Panc1 (cell line): ENCODE results near the gene GPR107. TPM values are rescaled to one million over a fixed set of nuclear protein-coding genes. Genes with fewer than 3 reads are reported as not detected.

Source experiments
- ATAC-seq: fragments of 200-7000 bp; cut with Tn5 transposase; 2 replicates; pipeline ENCODE4 v1.9.1; 2020; ENCODE audit warnings: mild to moderate bottlenecking, moderate library complexity
- BruUV-seq: library from RNA; stranded (reverse); fragments of 400-500 nt; replicated peaks from 2 replicates; lab custom pipeline; 2021; lab: Mats Ljungman, UMichigan
- CTCF ChIA-PET: fragments of 300-600 bp; sonication (Branson Sonifier 250); formaldehyde crosslinking; loops from one replicate; lab custom pipeline; 2022; ENCODE audit warnings: antibody characterized with exemption; lab: Charles Lee
- POLR2A ChIA-PET: fragments of 300-600 bp; sonication (Branson Sonifier 250); formaldehyde crosslinking; loops from one replicate; lab custom pipeline; 2022; ENCODE audit warnings: antibody characterized with exemption; lab: Charles Lee
- DNase-seq: peaks from one replicate; pipeline ENCODE4 v3.0.0-alpha.2; 2010; ENCODE audit warnings: low read depth, low spot score
- H3K27ac ChIP-seq: 2 replicates; pipeline ENCODE4 v1.5.1; 2011; ENCODE audit warnings: mild to moderate bottlenecking, low read length, inconsistent platforms
- H3K27me3 ChIP-seq: fragments of 200-500 bp; sonication (Bioruptor generic); 2 replicates; pipeline ENCODE4 v1.6.0; 2014; ENCODE audit warnings: low read length, inconsistent platforms; ENCODE audit not compliant: control insufficient read depth, insufficient read depth
- H3K36me3 ChIP-seq: fragments of 200-500 bp; sonication (Bioruptor generic); 2 replicates; pipeline ENCODE4 v1.5.1; 2014; ENCODE audit warnings: inconsistent platforms, mild to moderate bottlenecking, low read length, moderate library complexity; ENCODE audit not compliant: control insufficient read depth, insufficient read depth
- H3K4me1 ChIP-seq: 2 replicates; pipeline ENCODE4 v1.5.1; 2011; ENCODE audit warnings: inconsistent platforms, mild to moderate bottlenecking, low read length, moderate library complexity; ENCODE audit not compliant: control insufficient read depth, insufficient read depth
- H3K4me3 ChIP-seq, 2 experiments: 2 replicates each; pipeline ENCODE4 v1.5.1; 2011 to 2012; ENCODE audit warnings: low read depth in 2 of 2, low read length in 2 of 2, mild to moderate bottlenecking in 2 of 2, inconsistent platforms in 1 of 2, moderate library complexity in 1 of 2
- H3K9me3 ChIP-seq: fragments of 200-500 bp; sonication (Bioruptor generic); 2 replicates; pipeline ENCODE4 v1.5.1; 2014; ENCODE audit warnings: low read depth, mild to moderate bottlenecking, inconsistent platforms, low read length, moderate library complexity; ENCODE audit not compliant: control insufficient read depth, insufficient read depth
- POLR2AphosphoS5 ChIP-seq: IDR thresholded peaks from 2 replicates; pipeline ENCODE4 v1.6.1; 2012; ENCODE audit warnings: mild to moderate bottlenecking, low read depth, low read length, moderate library complexity
- SIN3A ChIP-seq: IDR thresholded peaks from 2 replicates; pipeline ENCODE4 v1.6.1; 2012; ENCODE audit warnings: low read depth, mild to moderate bottlenecking, low read length, moderate library complexity, borderline replicate concordance; ENCODE audit not compliant: insufficient read depth
- TCF7L2 ChIP-seq: IDR thresholded peaks from 2 replicates; pipeline ENCODE4 v1.6.1; 2011; ENCODE audit warnings: mild to moderate bottlenecking, low read depth, low read length, inconsistent platforms
- in situ Hi-C: cut with HindIII; loops from 2 replicates; pipeline ENCODE4 v1.10.0; 2016; ENCODE audit warnings: low sequenced_read_pairs, low pct_unique_long_range_greater_than_20kb
- intact Hi-C: fragments of 100-400 bp; cut with micrococcal nuclease; formaldehyde crosslinking; loops from one replicate; pipeline ENCODE4 v1.10.0; 2022; ENCODE audit not compliant: unreplicated experiment
- total RNA-seq: library from RNA; stranded (reverse); gene quantifications from one replicate; pipeline ENCODE4 v1.2.1, GENCODE V29; 2021; ENCODE audit not compliant: unreplicated experiment
- TF ChIP-seq, protein P1 (sequence below), 2 experiments: IDR thresholded peaks; 2 replicates each; pipeline ENCODE4 v1.6.1; 2011 to 2012; ENCODE audit warnings: low read depth in 2 of 2, control low read depth in 1 of 2, low read length in 1 of 2, mild to moderate bottlenecking in 1 of 2, moderate library complexity in 1 of 2; ENCODE audit not compliant: insufficient read depth in 1 of 2
- TF ChIP-seq, protein P2 (sequence below): fragments of 450-650 bp; IDR thresholded peaks from 2 replicates; pipeline ENCODE4 v1.5.1; 2017; ENCODE audit warnings: mild to moderate bottlenecking

The GPR107 gene
- total RNA-seq, 1 experiment from 2014 or later: 43.0 TPM

DNA sequence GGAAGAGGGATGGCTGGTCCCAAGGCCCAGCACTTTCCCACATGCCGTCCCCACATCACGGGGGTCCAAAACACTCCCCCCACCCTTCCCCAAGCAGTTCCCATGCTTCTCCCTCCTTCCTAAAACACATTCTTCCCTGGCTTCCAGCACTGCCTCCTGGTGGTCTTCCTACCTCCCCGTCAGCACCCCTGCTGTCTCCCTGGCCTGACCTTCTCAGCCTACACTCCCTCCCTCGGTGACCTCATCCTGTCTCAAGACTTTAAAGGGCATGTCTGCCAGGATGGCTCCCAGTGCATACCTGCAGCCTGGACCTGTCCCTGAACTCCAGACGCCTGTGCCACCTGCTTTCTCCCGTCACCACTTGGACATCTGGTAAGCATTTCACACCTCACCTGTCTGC is 114.2 kb downstream of the GPR107 start:
- H3K36me3 ChIP-seq: no peaks in the 10 kb centered on the region; the same call in 1 of the 2 replicates
- ATAC-seq: no peak
- H3K4me1 ChIP-seq: no peaks in the 10 kb centered on the region
- H3K27me3 ChIP-seq: no peaks in the 10 kb centered on the region
- no peak for DNase-seq
- no TSS peak for BruUV-seq
- no peak overlapping the region for H3K4me3 ChIP-seq
- in situ Hi-C loops (no loop called here), intact Hi-C loops (no loop called here)
- H3K9me3 ChIP-seq: no peaks in the 10 kb centered on the region
- POLR2A ChIA-PET: interaction anchor here (0.6 kb wide), 1 partner anchor 22 kb away, joined by 7 read pairs; no protein-coding TSS in a partner anchor
- CTCF ChIA-PET: no interaction called here
- TF ChIP-seq POLR2AphosphoS5 (no peak), TCF7L2 (no peak), SIN3A (no peak)
- TF ChIP-seq, protein P1, sequence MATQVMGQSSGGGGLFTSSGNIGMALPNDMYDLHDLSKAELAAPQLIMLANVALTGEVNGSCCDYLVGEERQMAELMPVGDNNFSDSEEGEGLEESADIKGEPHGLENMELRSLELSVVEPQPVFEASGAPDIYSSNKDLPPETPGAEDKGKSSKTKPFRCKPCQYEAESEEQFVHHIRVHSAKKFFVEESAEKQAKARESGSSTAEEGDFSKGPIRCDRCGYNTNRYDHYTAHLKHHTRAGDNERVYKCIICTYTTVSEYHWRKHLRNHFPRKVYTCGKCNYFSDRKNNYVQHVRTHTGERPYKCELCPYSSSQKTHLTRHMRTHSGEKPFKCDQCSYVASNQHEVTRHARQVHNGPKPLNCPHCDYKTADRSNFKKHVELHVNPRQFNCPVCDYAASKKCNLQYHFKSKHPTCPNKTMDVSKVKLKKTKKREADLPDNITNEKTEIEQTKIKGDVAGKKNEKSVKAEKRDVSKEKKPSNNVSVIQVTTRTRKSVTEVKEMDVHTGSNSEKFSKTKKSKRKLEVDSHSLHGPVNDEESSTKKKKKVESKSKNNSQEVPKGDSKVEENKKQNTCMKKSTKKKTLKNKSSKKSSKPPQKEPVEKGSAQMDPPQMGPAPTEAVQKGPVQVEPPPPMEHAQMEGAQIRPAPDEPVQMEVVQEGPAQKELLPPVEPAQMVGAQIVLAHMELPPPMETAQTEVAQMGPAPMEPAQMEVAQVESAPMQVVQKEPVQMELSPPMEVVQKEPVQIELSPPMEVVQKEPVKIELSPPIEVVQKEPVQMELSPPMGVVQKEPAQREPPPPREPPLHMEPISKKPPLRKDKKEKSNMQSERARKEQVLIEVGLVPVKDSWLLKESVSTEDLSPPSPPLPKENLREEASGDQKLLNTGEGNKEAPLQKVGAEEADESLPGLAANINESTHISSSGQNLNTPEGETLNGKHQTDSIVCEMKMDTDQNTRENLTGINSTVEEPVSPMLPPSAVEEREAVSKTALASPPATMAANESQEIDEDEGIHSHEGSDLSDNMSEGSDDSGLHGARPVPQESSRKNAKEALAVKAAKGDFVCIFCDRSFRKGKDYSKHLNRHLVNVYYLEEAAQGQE (IDR thresholded peaks at IDR 0.05; ENCODE audit: insufficient read depth in 1 of 2, low read depth in 2 of 2, low read length in 1 of 2): no peak
- TF ChIP-seq, protein P2, sequence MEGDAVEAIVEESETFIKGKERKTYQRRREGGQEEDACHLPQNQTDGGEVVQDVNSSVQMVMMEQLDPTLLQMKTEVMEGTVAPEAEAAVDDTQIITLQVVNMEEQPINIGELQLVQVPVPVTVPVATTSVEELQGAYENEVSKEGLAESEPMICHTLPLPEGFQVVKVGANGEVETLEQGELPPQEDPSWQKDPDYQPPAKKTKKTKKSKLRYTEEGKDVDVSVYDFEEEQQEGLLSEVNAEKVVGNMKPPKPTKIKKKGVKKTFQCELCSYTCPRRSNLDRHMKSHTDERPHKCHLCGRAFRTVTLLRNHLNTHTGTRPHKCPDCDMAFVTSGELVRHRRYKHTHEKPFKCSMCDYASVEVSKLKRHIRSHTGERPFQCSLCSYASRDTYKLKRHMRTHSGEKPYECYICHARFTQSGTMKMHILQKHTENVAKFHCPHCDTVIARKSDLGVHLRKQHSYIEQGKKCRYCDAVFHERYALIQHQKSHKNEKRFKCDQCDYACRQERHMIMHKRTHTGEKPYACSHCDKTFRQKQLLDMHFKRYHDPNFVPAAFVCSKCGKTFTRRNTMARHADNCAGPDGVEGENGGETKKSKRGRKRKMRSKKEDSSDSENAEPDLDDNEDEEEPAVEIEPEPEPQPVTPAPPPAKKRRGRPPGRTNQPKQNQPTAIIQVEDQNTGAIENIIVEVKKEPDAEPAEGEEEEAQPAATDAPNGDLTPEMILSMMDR: no peak
- no peak overlapping the region for H3K27ac ChIP-seq

DNA sequence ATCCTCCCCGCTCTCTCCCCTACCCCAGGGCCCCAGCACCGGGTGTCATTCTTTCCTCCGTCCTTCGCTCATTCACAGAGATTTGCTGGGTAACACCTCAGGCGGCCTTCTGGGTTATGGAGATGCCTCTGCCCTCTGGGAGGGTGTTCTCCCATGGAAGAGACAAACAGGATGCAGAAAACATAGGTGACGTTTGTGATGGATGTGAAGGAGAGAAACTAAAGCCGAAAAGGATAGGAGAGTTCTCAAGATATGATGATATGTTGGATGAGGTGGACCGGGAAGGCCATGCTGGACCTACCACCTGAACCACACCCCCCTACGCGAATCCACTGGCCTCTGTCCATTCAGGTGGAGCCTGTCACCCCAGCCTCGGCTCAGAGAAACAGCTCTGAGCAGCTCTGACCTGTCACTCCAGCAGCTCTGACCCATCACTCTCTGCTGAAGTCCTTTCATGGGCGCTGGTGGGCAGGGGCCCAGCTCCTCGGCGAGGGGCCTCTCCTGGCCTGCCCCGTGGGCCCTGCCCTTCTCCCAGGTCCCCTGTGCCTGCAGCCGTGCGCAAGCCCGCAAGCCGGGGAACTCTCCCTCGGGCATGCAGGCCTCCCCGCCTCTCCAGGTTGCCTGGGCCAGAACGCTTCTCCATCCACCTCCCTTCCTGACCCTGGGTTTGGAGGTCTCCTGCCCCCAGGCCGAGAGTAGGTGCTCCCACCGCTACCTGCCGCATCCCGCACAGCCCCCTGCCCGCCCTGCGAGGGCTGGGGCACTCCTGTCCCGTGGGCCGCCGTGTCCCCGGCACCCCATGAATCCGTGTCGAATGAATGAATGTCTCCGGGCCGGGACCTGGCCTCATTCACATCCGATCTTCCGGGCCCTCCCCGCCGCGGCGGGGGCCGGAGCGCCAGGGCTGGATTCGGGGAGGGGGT is 117.8 kb downstream of the GPR107 start:
- peak overlapping the region; percentile 45 to 51 for H3K4me3 ChIP-seq
- no peaks in the 10 kb centered on the region for H3K4me1 ChIP-seq
- no peaks in the 10 kb centered on the region; the same call in 1 of the 2 replicates for H3K36me3 ChIP-seq
- BruUV-seq: no TSS peak
- peak overlapping the region; percentile 39; the same call in 1 of the 2 replicates for H3K27ac ChIP-seq
- no peaks in the 10 kb centered on the region for H3K9me3 ChIP-seq
- TF ChIP-seq TCF7L2 (no peak), POLR2AphosphoS5 (no peak), SIN3A (no peak)
- TF ChIP-seq, protein P1 (IDR thresholded peaks at IDR 0.05; ENCODE audit: insufficient read depth in 1 of 2, low read depth in 2 of 2, low read length in 1 of 2): no peak
- TF ChIP-seq, protein P2: no peak
- ChIA-PET CTCF (no interaction called here), POLR2A (interaction anchor here (0.6 kb wide), 1 partner anchor 72 kb away, joined by 3 read pairs; no protein-coding TSS in a partner anchor)
- intact Hi-C loops (no loop called here), in situ Hi-C loops (no loop called here)
- DNase-seq (no peak), ATAC-seq (peak; percentile 50)
- no peaks in the 10 kb centered on the region for H3K27me3 ChIP-seq
